MM.1S (cell line): ENCODE data around the gene PRKCZ.

Source experiments
- DNase-seq: peaks from one replicate; pipeline ENCODE4 v3.0.0-alpha.2; 2015
- H2AFZ ChIP-seq: fragments of 300-600 bp; sonication (generic); 2 replicates; pipeline ENCODE4 v1.6.0; 2016; ENCODE audit warnings: antibody characterized with exemption, low read length
- H3F3A ChIP-seq: fragments of 300-600 bp; sonication (generic); 2 replicates; pipeline ENCODE4 v1.6.1; 2016; ENCODE audit warnings: mild to moderate bottlenecking, antibody characterized with exemption, low read length, moderate library complexity, mixed read lengths; ENCODE audit not compliant: insufficient read depth
- H3K27ac ChIP-seq: fragments of 300-600 bp; sonication (generic); 2 replicates; pipeline ENCODE4 v1.5.1; 2016; ENCODE audit warnings: mild to moderate bottlenecking, low read length
- H3K27me3 ChIP-seq: fragments of 300-600 bp; sonication (generic); replicated peaks from 2 replicates; pipeline ENCODE4 v1.6.0; 2016; ENCODE audit warnings: low read length; ENCODE audit not compliant: insufficient read depth
- H3K36me3 ChIP-seq: fragments of 300-600 bp; sonication (generic); replicated peaks from 2 replicates; pipeline ENCODE4 v1.6.1; 2016; ENCODE audit warnings: mild to moderate bottlenecking, low read length, mixed read lengths; ENCODE audit not compliant: insufficient read depth
- H3K4me1 ChIP-seq: fragments of 300-600 bp; sonication (generic); 2 replicates; pipeline ENCODE4 v1.6.1; 2016; ENCODE audit warnings: low read length, mixed read lengths
- H3K4me2 ChIP-seq: fragments of 300-600 bp; sonication (generic); 2 replicates; pipeline ENCODE4 v1.6.0; 2016; ENCODE audit warnings: low read depth, low read length
- H3K4me3 ChIP-seq: fragments of 300-600 bp; sonication (generic); 2 replicates; pipeline ENCODE4 v1.5.1; 2016; ENCODE audit warnings: low read length, mixed read lengths
- H3K79me2 ChIP-seq: fragments of 300-600 bp; sonication (generic); 2 replicates; pipeline ENCODE4 v1.6.1; 2016; ENCODE audit warnings: mixed run types, low read length, mixed read lengths
- H3K9ac ChIP-seq: fragments of 300-600 bp; sonication (generic); 2 replicates; pipeline ENCODE4 v1.6.1; 2016; ENCODE audit warnings: low read length, mixed read lengths
- H3K9me2 ChIP-seq: fragments of 300-600 bp; sonication (generic); replicated peaks from 2 replicates; pipeline ENCODE4 v1.6.1; 2016; ENCODE audit warnings: mild to moderate bottlenecking, low read length, mixed read lengths; ENCODE audit not compliant: insufficient read depth
- H3K9me3 ChIP-seq: fragments of 300-600 bp; sonication (generic); replicated peaks from 2 replicates; pipeline ENCODE4 v1.6.1; 2016; ENCODE audit warnings: mild to moderate bottlenecking, low read length, mixed read lengths; ENCODE audit not compliant: insufficient read depth
- H4K20me1 ChIP-seq: fragments of 300-600 bp; sonication (generic); 2 replicates; pipeline ENCODE4 v1.6.1; 2016; ENCODE audit warnings: mild to moderate bottlenecking, low read length, moderate library complexity, mixed read lengths; ENCODE audit not compliant: insufficient read depth
- EZH2 ChIP-seq: fragments of 300-600 bp; sonication (generic); optimal IDR thresholded peaks from 2 replicates; pipeline ENCODE3; 2017; ENCODE audit warnings: low read depth, mild to moderate bottlenecking, antibody characterized with exemption, low read length, mixed read lengths
- EZH2phosphoT487 ChIP-seq: fragments of 300-600 bp; sonication (generic); IDR thresholded peaks from 2 replicates; pipeline ENCODE4 v1.6.1; 2018; ENCODE audit warnings: antibody characterized with exemption, low read length
- TF ChIP-seq, protein P1 (sequence below): fragments of 300-600 bp; sonication (generic); IDR thresholded peaks from 2 replicates; pipeline ENCODE4 v1.5.1; 2016; ENCODE audit warnings: antibody characterized with exemption, low read length, mixed read lengths

The PRKCZ gene

DNA sequence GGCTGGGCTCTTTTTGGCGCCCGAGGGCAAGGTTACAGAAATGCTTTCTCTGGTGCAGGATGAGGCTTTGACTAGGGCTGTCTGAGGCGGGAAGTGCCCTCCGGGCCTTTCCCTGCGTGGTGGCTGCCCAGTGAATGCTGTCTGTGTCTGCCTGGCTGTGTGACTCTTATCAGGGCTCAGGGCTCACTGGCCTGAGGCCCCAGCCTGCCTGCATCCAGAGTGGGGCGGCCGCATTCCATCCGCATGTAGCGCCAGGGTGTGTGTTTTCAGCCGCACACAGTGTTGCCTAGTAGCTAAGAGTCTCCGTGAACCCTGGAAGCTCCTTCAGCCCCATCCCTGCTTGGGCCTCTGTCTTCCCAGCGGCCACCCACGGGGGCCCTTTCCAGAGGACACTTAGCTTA, 85.2 kb downstream of the PRKCZ start:
- no peak overlapping the region for H3K27ac ChIP-seq

GRCh38 chr1:2135941-2136340, 85.7 kb downstream of the PRKCZ start:
- no peak for DNase-seq
- Histone ChIP-seq H3K4me2 (no peak overlapping the region), H3K9me3 (no peaks in the 10 kb centered on the region), H3K27me3 (peaks cover 78% of the 10 kb centered on the region), H3K4me1 (no peaks in the 10 kb centered on the region), H3F3A (no peaks in the 10 kb centered on the region), H4K20me1 (no peaks in the 10 kb centered on the region), H3K36me3 (no peaks in the 10 kb centered on the region), H2AFZ (no peak overlapping the region), H3K9ac (no peak overlapping the region), H3K4me3 (no peak overlapping the region), H3K79me2 (no peaks in the 10 kb centered on the region), H3K27ac (no peak overlapping the region), H3K9me2 (no peaks in the 10 kb centered on the region)
- TF ChIP-seq, protein P1, sequence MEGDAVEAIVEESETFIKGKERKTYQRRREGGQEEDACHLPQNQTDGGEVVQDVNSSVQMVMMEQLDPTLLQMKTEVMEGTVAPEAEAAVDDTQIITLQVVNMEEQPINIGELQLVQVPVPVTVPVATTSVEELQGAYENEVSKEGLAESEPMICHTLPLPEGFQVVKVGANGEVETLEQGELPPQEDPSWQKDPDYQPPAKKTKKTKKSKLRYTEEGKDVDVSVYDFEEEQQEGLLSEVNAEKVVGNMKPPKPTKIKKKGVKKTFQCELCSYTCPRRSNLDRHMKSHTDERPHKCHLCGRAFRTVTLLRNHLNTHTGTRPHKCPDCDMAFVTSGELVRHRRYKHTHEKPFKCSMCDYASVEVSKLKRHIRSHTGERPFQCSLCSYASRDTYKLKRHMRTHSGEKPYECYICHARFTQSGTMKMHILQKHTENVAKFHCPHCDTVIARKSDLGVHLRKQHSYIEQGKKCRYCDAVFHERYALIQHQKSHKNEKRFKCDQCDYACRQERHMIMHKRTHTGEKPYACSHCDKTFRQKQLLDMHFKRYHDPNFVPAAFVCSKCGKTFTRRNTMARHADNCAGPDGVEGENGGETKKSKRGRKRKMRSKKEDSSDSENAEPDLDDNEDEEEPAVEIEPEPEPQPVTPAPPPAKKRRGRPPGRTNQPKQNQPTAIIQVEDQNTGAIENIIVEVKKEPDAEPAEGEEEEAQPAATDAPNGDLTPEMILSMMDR = no peak
- no peak for TF ChIP-seq EZH2phosphoT487
- no peak for TF ChIP-seq EZH2

More for the DNA sequence above, 85.2 kb downstream of the PRKCZ start:
- no peaks in the 10 kb centered on the region for H3F3A ChIP-seq
- H3K4me3 ChIP-seq = no peak overlapping the region
- H3K79me2 ChIP-seq = no peaks in the 10 kb centered on the region
- TF ChIP-seq EZH2phosphoT487 = no peak
- TF ChIP-seq, protein P1 = no peak
- TF ChIP-seq EZH2 = no peak
- no peaks in the 10 kb centered on the region for H3K4me1 ChIP-seq
- H3K36me3 ChIP-seq = no peaks in the 10 kb centered on the region
- H2AFZ ChIP-seq = no peak overlapping the region
- no peak overlapping the region for H3K9ac ChIP-seq
- no peak overlapping the region for H3K4me2 ChIP-seq
- H3K27me3 ChIP-seq = peaks cover 78% of the 10 kb centered on the region
- no peak for DNase-seq
- no peaks in the 10 kb centered on the region for H3K9me2 ChIP-seq
- H3K9me3 ChIP-seq = no peaks in the 10 kb centered on the region
- H4K20me1 ChIP-seq = no peaks in the 10 kb centered on the region

- H3K4me3 ChIP-seq = no peak overlapping the region
- no peak overlapping the region for H3K4me2 ChIP-seq
- H3K27me3 ChIP-seq = peaks cover 76% of the 10 kb centered on the region
- H3K36me3 ChIP-seq = no peaks in the 10 kb centered on the region
- no peaks in the 10 kb centered on the region for H4K20me1 ChIP-seq
- no peak for TF ChIP-seq EZH2phosphoT487
- no peak for TF ChIP-seq EZH2
- no peaks in the 10 kb centered on the region for H3K9me2 ChIP-seq
- H3K9ac ChIP-seq = no peak overlapping the region
- DNase-seq = no peak
- no peak overlapping the region for H3K27ac ChIP-seq
- no peaks in the 10 kb centered on the region for H3K9me3 ChIP-seq
- no peaks in the 10 kb centered on the region for H3F3A ChIP-seq
- H2AFZ ChIP-seq = no peak overlapping the region
- no peaks in the 10 kb centered on the region for H3K4me1 ChIP-seq
- H3K79me2 ChIP-seq = no peaks in the 10 kb centered on the region
These were observed 86.4 kb downstream of the PRKCZ start for GRCh38 chr1:2136386-2137235.
